HTERT RPE-1 (cell line): ENCODE measurements around the gene FAM107B.
"Not testable (repeated sequence)": the region's sequence is repeated elsewhere in the genome, so short reads cannot be mapped to it uniquely, and the experiment has no call there.

Experiments
- in situ Hi-C: fragments of 300-500 bp; cut with MboI; formaldehyde crosslinking; loops from 4 replicates; pipeline ENCODE4 v1.14.3; 2020; ENCODE audit warnings: low sequenced_read_pairs

FAM107B gene

DNA sequence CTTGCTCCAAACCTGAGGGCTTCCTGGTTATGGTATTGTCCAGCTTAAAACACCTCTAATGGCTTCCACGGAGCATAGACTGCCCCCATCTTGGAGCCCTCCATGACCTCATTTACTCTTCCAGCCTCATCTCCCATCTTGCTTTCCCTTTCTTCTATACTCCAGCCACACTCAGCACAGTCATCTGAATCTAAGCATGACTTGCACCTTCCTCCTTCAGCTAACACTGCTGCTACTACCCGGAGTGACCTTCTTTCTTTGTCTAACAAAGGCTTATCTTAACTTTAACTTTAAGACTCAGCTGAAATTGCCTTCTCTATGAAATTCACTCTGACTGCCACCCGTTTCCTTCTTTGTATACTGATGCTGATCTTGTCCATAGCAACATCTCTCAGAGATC is 135.1 kb downstream of the FAM107B start:
- in situ Hi-C loops = no loop called here

DNA sequence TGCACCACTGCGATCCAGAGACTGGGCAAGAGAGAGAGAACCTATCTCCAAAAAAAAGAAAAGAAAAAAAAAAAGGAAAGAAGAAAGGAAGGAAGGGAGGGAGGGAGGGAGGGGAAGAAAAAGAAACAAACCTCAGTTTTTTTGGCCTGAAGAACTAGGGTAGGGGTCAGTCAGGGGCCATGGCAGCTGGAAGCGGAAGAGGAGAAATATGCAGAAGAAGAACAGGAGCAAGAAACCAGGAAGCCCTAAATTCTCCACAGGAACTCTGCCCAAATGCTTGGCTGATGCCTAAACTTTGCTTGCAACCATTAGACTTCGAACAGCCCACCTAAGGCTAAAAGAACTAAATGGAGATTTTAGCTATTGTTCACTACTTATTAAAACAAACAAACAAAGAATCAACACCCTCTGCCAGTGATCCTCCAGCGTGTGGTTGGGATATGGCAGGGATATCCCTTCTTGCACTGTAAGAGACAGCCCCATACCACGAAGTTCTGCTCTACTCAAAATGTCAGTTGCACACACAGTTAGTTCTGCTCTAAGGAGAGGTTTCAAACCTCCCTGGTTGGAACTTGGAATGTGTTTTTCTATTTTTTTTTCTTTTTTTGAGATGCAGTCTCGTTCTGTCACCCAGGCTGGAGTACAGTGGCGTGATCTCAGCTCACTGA is 139.5 kb downstream of the FAM107B start:
- in situ Hi-C loops = no loop called here

DNA sequence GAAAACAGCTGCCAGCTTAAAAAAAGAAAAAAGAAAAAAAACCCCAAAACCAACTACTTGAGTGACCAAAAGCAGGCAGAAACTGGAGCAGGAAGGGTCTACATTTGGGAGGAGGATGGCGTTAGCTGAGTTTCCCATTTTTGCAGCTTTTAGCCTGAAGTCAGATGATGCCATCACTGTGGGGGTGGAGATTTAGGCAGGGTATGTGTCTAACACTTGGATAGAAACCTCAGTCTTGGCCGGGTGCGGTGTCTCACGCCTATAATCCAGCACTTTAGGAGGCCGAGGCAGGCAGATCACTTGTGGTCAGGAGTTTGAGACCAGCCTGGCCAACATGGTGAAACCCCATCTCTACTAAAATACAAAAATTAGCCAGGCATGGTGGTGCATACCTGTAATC is 140.1 kb downstream of the FAM107B start:
- in situ Hi-C loops = not testable (repeated sequence)

DNA sequence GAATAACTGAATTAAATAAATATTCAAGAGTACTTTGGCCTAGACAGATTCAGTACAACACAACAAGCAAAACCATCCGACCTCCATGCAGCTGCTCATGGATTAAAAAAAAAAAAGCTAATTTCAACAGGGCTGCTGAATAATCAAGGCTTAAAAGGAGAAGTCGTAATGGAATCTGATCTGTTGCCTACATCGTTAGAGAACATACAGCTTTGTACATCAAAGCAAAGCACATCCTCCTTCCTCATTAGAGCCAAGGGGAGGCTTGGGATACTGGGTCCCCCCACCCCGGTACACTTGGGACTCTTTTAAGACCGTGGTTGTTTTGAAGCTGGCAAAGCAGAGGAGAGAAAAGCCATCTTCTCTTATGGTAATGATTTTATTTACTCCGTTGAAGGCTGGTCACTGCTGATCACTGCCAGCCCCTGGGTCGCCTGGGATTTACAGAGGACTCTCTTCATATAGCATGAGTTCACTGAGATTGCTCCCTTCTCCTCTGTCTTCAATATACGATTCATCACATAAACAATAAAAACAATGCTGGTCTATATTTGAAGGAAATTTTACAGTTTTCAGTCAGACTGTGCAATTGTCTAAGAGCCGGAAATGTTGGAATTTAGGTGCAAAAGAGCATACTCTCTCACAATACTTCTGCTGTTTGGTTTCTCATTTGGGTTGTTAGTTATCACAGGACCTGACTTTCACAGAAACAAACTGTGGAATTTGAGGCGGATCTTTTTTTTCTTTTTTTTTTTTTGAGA is 148.8 kb downstream of the FAM107B start:
- in situ Hi-C loops = no loop called here

DNA sequence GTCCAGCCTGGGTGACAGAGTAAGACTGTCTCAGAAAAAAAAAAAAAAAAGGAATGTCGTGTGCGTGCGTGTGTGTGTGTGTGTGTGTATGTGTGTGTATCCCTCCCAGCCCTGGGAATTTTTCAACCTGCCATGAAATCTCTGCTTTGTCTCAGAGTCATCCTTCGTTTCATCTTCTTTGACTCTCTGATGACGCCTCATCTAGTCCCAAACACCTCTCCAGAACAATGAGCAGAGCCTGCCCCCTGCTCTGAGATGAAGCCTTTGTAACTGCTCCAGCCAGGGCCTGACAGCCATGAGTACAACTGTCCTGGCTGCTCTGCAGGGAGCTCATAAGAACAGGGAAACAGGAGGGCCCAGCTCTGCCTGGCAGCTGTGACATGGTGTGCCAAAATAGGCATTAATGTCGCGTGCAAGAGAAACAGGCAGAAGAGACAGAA is 149.5 kb downstream of the FAM107B start:
- in situ Hi-C loops = no loop called here

DNA sequence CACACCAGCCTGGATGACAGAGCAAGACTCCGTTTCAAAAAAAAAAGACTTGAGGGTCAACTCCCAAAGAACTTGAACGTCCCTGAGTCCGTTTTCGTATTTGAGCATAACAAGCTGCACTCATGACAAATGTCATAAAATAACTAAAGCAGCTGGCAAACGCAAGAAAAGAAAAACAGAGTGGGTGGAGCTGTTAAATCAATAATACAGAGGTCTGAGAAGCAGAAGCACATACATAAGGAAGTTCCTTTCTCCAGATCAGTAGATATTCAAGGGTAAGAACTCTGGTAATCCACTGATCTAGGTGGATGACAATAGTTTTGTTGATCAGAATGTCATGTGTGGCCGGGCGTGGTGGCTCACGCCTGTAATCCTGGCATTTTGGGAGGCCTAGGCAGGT is 150.1 kb downstream of the FAM107B start:
- in situ Hi-C loops = no loop called here

DNA sequence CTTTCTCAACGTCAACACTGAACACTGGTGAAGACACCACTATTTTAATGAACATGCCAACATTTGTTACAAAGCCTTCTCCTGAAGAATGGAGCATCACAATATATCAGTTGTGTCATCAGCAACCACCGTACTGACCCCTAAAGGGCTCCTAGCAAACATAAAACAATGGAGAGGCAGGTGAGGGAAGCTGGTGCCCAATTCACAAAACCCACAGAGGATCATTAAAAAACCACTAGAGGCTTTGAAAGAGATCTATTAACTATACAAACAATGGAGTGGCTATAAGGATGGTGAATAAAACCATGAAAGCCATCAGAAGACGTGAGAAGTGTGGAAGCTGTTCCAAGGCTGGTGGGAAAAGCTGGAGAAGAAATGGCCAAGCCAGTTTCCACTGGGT is 150.8 kb downstream of the FAM107B start:
- in situ Hi-C loops = no loop called here

DNA sequence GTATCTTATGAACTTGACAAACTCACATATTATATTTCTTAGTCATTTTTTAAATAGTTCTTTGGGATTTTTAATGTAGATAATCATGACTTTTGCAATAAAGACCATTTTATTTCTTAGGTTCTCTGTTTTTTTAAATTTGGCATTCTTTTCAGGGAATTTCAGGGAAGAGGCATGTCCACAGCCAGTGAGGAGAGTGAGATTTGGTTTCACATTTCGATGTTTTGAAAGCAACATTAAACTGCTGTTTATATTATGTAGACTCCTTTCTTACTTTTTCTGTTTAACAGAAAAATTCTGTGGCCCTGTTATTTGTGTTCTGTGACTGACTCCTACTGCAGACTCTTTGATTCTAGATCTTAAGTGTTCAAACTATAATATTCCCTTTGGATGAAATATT is 153.7 kb downstream of the FAM107B start:
- in situ Hi-C loops = no loop called here

DNA sequence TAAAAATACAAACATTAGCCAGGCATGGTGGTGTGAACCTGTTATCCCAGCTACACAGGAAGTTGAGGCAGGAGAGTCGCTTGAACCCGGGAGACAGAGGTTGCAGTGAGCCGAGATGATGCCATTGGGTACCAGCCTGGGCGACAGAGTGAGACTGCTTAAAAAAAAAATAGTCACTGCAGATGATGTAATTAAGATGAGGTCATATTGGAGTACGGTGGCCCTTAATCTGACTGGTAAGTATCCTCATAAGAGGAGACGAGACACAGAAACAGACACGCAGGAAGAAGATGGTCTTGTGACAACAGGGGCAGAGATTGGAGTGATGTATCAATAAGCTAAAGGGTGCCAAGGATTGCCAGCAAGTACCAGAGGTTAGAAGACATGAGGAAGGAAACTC is 156.0 kb downstream of the FAM107B start:
- in situ Hi-C loops = no loop called here

DNA sequence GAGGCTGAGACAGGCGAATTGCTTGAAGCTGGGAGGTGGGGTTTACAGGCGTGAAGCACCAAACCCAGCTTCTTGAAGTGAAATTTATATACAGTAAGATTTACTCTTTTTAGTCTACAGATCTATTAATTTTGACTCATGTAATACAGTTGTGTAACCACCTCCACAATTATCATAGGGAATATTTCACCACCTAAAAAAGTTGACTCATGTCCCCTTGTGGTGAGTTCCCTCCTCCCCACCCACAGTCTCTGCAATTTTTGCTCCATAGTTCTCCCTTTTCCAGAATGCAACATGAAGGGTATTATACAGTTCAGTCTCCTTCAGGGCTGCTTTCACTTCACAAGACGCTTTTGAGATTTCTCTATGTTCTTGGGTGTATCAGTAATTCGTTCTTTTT is 156.8 kb downstream of the FAM107B start:
- in situ Hi-C loops = no loop called here

DNA sequence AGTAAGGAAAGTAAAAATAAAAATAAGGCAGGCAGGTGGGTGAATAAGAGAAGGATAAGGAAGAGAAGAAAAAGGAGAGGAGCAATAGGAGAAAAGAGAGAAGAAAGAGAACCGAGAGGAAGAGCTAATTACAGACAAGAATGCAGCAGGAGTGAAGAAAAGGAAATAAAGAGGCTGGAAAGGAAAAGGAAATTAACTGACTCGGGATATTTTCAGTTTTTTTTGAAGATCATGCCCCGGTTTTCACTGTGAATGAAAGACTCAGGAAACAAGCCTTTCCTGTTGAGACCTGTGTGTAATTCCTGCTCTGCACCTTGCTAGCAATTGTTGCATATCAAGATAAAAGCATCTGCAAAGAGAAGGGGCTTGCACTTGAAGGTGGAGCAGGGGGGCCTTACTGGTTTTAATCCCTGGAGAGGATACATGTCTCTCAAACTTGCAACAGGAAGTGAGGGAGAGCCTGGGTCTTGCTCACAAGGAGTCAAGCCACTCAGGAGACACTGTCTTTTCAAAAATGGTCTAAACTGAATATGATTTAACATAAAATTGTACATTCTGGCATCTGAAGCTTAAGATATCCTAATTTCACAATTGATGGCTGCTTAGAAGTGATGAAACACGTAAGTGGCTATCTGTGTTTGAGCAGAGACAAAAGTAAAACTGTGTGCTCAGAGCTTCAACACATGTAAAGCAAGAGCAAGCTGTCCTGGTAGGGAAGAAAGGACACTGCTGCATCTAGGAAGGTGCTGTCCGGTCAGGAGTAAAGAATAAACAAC is 157.6 kb downstream of the FAM107B start:
- in situ Hi-C loops = no loop called here

DNA sequence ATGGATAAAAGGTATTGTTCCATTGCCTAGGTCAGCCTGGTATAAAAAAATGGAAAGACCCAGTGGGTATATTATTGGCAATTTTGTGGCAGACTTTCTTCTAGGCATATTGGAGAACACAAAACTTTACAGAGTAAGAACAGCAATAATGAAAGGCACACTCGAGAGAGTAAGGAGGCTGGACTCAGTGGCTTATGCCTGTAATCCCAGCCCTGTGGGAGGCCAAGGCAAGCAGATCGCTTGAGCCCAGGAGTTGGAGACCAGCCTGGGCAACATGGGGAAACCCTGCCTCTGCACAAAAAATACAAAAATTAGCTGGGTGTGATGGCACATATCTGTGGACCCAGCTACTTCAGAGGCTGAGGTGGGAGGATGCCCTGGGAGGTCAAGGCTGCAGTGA is 158.2 kb downstream of the FAM107B start:
- in situ Hi-C loops = no loop called here

DNA sequence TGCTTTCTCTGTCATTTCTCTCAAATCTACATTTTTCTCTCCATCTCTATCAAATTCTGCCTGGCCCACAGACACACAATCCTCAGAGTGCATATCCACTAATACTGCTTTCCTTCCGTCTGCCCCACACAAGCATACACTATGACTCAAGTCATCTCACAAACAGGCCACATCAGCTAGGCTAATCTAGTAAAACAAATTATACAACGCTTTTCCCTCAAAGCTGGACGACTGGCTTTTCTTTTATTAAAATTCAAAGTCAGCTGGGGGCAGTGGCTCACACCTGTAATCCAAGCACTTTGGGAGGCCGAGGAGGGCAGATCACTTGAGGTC is 161.1 kb downstream of the FAM107B start:
- in situ Hi-C loops = no loop called here

DNA sequence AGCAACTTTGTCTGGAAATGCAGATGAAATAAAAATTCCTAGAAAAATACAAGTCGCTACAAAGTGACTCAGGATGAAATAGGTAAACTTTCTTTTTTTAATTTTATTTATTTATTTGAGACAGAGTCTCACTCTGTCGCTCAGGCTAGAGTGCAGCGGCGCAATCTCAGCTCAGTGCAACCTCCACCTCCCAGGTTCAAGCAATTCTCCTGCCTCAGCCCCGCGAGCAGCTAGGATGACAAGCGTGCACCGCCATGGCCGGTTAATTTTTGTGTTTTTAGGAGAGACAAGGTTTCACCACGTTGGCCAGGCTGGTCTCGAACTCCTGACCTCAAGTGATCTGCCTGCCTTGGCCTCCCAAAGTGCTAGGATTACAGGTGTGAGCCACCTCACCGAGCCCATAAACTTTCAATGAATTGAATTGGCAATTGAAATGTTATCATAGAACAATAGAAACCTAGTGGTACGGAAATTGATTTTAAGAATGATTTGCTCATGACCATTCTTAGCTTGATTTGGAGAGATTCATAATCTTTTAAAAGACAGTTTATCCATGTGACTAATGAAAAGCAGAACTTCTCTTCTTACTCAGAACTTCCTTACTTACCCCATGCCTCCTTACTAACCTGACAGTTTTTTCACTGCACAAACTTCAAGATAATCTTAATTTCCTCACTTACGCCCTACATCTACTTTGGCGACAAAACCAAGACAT is 161.7 kb downstream of the FAM107B start:
- in situ Hi-C loops = no loop called here

DNA sequence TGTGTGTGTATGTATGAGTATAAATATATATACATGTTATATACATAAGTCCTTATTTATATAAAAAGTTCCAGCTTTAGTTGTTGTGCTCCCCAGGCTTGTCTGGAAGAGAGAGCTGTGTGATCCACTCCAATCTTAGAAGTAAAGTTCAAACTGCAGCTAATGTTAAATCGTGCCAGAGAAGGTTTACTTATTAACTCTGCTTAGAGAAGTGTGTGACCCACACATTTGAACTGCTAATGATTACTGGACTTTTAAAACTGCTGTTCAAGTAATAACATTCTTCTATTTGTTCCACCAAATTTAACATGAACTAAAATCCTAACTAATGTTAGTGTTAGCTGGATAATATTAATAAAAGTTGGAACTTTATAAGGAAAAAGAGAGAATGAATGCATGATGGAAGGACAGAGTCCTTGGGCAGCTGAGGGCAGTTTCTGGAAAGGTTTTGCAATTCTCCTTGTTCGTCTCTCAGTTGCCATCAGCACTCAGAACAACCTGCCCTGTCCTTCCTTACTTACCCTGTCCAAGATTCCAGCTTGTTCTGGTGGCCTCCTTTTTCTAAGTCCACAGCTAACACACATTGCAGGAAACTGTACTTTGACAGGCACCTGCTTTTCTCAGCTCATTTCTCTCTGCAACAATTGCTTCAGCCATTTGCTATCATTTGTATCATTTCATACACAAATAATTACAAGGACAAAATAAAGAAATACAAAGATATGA is 162.6 kb downstream of the FAM107B start:
- in situ Hi-C loops = no loop called here

DNA sequence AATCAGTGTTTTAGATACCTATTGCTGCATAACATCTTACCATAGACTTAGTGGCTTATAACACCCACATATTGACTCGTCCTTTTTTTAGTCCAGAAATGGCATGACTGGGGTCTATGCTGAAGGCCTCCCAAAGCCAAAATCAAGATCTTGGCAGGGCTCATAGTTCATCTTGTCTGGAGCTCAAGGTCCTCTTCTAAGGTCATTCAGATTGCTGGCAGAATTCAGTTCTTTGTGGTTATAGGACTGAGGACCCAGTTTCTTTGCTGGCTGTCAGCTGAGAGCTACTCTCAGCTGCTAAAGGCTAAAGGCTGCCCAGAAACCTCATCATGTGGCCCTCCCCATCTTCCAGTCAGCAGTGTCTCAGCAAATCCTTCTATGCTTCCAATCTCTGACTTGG is 165.5 kb downstream of the FAM107B start:
- in situ Hi-C loops = no loop called here

DNA sequence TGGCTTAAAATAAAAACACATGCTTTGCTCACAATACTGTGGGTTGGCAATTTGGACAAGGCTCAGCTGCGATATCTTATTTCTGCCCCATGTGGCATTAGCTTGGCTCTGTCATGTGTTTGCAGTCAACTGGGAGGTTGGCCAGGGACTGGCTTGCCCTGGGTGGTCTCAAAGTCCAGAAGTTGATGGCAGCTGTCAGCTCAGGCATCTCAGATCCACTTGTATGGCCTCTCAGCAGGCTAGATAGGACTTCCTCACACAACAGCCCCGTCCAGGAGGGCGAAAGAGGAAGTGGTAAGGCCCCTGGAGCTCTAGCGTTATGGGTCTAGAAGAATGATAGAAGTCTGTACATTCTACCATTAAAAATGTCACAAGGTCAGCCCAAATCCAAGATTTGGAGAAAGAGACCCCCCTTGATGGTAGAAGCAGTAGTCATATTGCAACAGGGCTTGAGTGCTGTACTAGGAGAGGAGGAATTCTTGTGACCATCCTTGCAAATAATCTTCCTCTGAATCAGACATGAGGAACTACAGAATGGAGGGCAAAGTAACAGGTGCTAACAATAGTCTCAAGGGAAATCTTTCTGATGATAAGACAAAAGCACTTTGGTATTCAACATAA is 166.2 kb downstream of the FAM107B start:
- in situ Hi-C loops = no loop called here

DNA sequence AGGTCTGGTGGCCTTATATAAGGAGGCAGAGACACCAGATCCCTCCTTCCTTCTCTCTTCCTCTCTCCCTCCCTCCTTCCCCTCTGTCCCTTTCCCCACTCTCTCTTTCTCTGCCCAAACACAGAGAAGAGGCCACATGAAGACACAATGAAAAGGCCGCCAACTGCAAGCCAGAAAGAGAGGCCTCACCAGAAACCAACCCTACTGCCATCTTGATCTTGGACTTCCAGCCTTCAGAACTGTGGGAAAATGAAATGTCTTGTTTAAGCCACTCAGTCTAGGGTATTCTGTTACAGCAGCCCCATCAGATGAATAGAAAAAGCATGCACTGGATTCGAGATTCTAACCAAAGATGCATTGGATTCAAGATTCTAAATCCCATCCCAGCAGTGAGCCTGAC is 168.1 kb downstream of the FAM107B start:
- in situ Hi-C loops = no loop called here

DNA sequence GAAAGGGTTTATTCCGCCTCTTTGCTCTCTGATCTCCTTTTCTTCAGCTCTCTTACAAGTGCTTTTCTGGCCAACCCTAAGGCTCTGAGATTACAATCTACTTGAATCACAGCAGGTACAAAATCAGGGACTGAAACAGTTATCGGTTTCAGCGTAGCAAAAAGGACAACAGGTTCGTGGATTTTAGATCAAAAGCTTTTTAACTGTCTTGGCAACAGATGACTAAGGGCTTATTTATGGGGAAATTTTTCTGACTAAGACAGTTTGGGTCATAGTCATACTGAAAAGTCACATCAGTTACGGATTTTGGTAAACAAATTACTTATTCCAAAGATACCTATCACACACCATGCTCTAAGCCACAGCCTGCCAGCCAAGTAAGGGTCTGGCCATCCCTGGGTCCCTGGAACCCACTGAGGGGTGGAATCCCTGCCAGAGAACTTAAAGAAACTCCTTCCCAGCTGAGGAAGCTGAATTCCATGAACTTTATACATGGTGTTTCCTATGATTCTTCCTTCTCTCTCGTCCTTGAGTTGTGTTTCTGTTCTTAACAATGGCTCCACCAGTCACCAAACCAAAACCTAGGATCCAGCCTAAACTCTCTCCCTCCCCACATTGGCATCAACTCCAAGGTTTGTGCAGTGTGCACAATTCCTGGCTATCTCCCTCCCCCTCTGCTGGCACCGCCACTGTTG is 169.3 kb downstream of the FAM107B start:
- in situ Hi-C loops = no loop called here
